C4-2B (cell line): ENCODE measurements around the gene ADGRV1.

Source experiments
- CTCF ChIP-seq: fragments of 450-650 bp; conservative IDR thresholded peaks from 2 replicates; pipeline ENCODE4 v1.5.1; 2017; ENCODE audit warnings: mild to moderate bottlenecking
- ZFX ChIP-seq: fragments of 450-650 bp; IDR thresholded peaks from 2 replicates; pipeline ENCODE4 v1.6.1; 2017

- TF ChIP-seq CTCF (no peak), ZFX (no peak)
Measured at GRCh38 chr5:90739567-90739966, 181.0 kb downstream of the ADGRV1 start.
